HG03520 (cell line): Measurements from ENCODE around the gene POLR3H.

ENCODE experiments used
- ATAC-seq: cut with Tn5 transposase; IDR thresholded peaks from one replicate; pipeline ENCODE4 v1.9.1; 2021; ENCODE audit warnings: mild to moderate bottlenecking, moderate library complexity; ENCODE audit not compliant: unreplicated experiment

POLR3H gene

GRCh38 chr22:41539146-41540005, 4.9 kb downstream of the POLR3H start:
- no peak for ATAC-seq

GRCh38 chr22:41538583-41538982, 5.7 kb downstream of the POLR3H start:
- no peak for ATAC-seq

- ATAC-seq, result no peak
Measured at GRCh38 chr22:41537203-41537602, 7.1 kb downstream of the POLR3H start.

GRCh38 chr22:41535244-41535643, 9.0 kb downstream of the POLR3H start:
- no peak for ATAC-seq

- no peak for ATAC-seq
Measured at GRCh38 chr22:41534219-41534618, 10.1 kb downstream of the POLR3H start.

DNA sequence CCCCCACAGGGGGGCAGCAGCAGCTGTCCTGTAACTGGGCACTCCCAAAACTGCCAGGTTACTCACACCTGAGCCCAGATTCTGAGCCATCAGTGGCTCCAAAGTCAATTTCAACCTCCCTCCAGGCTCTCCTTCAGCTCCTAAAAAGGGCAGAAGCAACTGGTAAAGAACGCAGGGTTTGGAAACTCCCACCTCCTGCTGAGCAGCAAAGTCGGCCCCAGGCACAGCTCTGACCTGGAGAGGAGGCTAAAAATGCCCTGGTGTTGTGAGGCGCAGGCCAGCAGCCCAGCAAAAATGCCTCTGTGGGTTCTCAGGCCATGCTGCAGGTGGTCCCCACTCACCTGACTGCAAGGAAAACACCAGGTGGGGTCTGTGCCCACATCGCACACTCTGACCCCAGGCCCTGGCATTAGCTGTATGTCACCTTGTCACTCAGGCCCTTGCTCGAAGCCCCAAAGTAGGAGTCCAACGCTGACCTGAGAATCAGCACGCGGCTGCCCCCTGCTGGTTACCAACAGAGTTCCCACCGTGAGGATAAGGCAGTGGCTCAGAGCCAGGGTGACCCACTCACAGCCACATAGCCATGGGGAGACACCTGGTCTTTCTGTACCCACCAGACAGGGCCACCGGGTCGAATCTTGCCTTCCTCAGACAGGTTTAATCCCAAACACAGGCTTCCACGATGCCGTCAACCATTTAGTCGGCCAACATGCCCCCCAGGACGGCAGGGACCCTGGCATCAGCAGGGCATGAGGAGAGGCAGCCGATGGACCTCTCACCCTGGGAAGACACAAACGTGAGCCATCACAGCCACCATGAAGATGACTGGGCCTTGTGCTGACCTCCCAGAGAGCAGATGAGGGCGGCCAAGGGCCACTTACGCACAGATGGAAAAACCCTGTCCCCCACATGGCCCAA, 11.1 kb downstream of the POLR3H start:
- ATAC-seq, result no peak

DNA sequence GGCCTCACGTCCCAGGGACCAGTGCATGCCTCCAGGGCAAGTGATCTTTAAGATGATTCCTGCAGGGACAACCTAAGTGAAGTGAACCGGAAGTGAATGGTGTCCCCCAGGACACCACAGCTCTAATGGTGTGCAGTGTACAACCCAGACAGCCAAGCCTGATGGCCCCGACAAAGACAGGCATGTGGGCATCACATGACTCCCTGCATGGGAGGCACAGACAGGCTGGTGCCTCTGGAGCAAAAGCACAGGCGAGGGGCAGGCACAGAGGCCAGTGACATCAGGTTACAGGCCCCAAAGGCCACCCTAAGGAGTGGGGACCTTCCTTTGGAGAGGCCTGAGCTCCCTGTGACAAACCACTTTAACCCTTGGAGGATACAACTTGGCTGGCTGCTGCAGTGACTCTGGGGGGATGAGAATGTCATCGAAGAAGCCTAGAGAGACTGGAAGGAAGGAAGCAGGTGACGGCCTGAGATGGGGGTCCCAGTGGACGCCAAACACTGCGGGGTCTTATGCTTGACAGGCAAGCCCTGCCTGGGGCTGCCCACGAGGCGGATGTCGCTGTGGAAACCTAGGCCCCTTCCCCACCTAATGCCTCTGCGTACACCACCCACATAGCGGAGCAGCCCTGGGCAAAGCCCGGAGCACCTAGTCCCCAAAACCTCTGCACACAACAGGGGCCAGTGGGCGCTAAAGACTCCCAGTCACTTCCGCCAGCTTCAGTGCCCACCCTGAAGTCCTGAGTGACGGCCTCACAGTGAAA, 12.4 kb downstream of the POLR3H start:
- no peak for ATAC-seq

GRCh38 chr22:41530890-41531714, 13.2 kb downstream of the POLR3H start:
- no peak for ATAC-seq

DNA sequence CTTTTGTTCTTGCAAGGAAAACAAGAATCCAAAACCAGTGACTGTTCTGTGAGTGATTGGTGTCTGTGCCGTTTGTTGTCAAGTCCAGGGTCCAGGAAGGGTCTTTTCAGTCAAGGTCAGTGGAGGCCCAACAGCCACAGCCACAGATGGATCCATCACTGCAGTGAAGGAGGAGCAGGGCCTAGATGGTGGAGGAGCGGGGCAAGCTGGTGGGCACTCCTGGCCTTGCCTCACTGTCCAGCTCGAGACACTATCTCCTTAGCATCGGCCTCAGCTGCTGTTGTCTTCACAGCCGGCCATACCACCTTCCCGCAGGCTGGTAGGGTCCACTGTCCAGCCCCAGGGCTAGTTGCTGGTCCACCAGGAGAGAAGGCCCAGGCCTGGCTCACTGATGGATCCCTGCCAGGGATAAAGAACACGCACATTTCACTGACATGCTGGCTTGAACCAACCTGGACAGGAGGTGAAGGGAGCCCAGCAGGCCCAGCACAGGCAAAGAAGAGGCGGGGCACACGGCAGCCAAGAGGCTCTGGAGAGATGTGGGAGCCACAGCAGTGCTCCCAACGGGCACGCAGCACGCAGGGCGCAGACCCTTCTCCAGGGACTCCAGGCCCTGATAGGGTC, 15.2 kb downstream of the POLR3H start:
- ATAC-seq, result no peak

- no peak for ATAC-seq
Measured at GRCh38 chr22:41528132-41528766, 16.0 kb downstream of the POLR3H start.

GRCh38 chr22:41526830-41527799, 17.2 kb downstream of the POLR3H start:
- no peak for ATAC-seq

GRCh38 chr22:41526226-41526829, 17.9 kb downstream of the POLR3H start:
- no peak for ATAC-seq

GRCh38 chr22:41525450-41526225, 18.6 kb downstream of the POLR3H start:
- ATAC-seq, result no peak

- no peak for ATAC-seq
Measured at GRCh38 chr22:41524809-41525449, 19.3 kb downstream of the POLR3H start.

- ATAC-seq, result no peak
Measured at GRCh38 chr22:41524251-41524661, 20.0 kb downstream of the POLR3H start.

GRCh38 chr22:41523464-41524221, 20.6 kb downstream of the POLR3H start:
- ATAC-seq, result no peak
